Glomerular visceral epithelial cell (primary cell): ENCODE data around the gene HDAC1.

ENCODE experiments used
- DNase-seq: peaks from one replicate; pipeline ENCODE4 v3.0.0-alpha.2; 2016; ENCODE audit errors: extremely low spot score

HDAC1 gene

GRCh38 chr1:32330558-32331151, 38.8 kb downstream of the HDAC1 start:
- no peak for DNase-seq

- no peak for DNase-seq
These were observed 39.7 kb downstream of the HDAC1 start for GRCh38 chr1:32331549-32331948.

GRCh38 chr1:32332290-32333079, 40.6 kb downstream of the HDAC1 start:
- DNase-seq: no peak

- no peak for DNase-seq
These were observed 41.5 kb downstream of the HDAC1 start for GRCh38 chr1:32333251-32333963.

GRCh38 chr1:32334274-32334861, 42.5 kb downstream of the HDAC1 start:
- no peak for DNase-seq

GRCh38 chr1:32334864-32335534, 43.1 kb downstream of the HDAC1 start:
- DNase-seq: peak; percentile 62

- no peak for DNase-seq
These were observed 43.6 kb downstream of the HDAC1 start for GRCh38 chr1:32335535-32335789.

GRCh38 chr1:32335790-32336590, 44.1 kb downstream of the HDAC1 start, which contains the start of gene MARCKSL1:
Gene MARCKSL1, minus strand, starts transcription at chr1:32336233. Its CDS starts 200 bp downstream, at chr1:32336033.
- DNase-seq: peak; percentile 87

GRCh38 chr1:32336591-32336932, 44.7 kb downstream of the HDAC1 start:
- DNase-seq: no peak

- DNase-seq: peak; percentile 89
These were observed 45.2 kb downstream of the HDAC1 start for GRCh38 chr1:32336963-32337675.

- no peak for DNase-seq
These were observed 46.2 kb downstream of the HDAC1 start for GRCh38 chr1:32337855-32338636.

GRCh38 chr1:32338637-32339145, 46.8 kb downstream of the HDAC1 start:
- DNase-seq: no peak

- no peak for DNase-seq
These were observed 47.6 kb downstream of the HDAC1 start for GRCh38 chr1:32339363-32339978.

- no peak for DNase-seq
These were observed 49.4 kb downstream of the HDAC1 start for GRCh38 chr1:32341186-32341757.

- DNase-seq: no peak
These were observed 50.1 kb downstream of the HDAC1 start for GRCh38 chr1:32341971-32342370.

GRCh38 chr1:32342704-32343103, 50.8 kb downstream of the HDAC1 start:
- no peak for DNase-seq

- DNase-seq: peak; percentile 42
These were observed 53.5 kb downstream of the HDAC1 start for GRCh38 chr1:32345289-32345827.

GRCh38 chr1:32346532-32347157, 54.8 kb downstream of the HDAC1 start:
- DNase-seq: no peak
